NCI-H1092 treated with DMSO at 0.1 percent for 48 hours (cell line): ENCODE measurements around the gene ZC3H10.
"Not testable (repeated sequence)": the region's sequence is repeated elsewhere in the genome, so short reads cannot be mapped to it uniquely, and the experiment has no call there.

Experiments
- DNase-seq: peaks from one replicate; lab custom pipeline; 2025; lab: John Stamatoyannopoulos, UW

ZC3H10 gene

DNA sequence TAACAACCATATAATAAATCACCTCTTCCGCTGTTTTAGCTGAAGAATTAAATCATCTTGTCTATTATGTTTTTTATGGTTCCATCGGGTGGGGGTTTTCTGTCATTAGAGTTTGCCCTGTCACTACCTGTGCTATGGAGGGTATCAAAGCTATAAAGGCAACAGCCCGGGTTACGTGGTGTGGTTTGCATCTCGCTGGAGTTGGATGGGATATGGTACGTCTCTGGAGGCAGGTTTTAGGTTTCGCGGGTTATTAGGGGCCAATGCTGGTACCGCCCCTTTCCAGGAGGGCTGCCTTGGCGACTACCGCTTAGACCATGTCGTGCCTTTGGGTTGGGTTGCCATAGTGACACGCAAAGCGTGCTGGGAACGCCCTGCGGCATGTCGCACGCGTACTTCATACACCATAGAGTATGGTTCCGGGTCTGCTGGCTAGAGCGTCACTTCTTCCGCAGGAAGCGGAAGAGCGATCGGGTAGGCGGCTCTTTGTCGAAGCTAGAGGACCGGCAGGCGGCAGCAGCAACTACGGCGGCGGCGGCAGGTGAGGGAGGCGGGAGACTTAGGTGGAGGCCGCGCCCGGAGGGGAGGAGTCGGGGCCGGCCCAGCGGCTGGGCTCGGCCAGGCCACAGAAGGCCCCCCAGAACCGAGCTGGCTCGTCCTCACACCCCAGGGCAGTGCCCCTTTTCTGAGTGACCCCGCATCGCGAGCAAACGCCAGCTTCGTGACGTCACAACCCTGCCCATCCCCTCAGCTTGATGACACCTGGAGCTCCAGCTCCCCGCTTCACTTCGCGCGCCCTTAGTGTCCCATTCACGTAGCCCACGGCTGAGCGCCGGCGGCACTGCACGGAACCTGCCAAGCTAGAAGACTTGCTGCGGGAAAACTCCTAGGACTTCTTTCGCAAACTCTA lies at the start of gene ZC3H10:
ZC3H10 (plus strand) TSS at position 489 of the 910 bp plus-strand sequence. CDS start 2,297 bp downstream, outside the sequence.
- peak; percentile 98 for DNase-seq

GRCh38 chr12:56071648-56072047 lies 46.4 kb upstream of the ZC3H10 start:
- no peak for DNase-seq

DNA sequence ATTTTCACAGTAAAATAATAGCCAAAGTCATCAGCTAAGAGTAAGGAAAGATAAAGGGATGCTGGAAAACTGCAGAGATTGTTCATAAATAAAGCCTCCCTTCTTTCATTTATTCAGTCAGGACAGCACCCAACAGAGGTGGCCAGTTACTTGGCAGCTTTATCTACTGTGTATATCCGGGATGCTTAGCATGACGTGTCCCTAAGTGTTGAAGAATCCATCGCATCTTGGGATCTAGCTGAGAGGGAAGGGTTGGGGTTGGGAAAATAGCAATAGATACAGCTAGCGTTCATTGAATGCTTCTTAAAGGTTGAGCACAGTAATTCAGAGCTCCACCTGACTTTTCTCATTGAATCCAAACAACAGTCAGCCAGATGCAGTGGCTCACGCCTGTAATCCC lies 43.7 kb upstream of the ZC3H10 start:
- DNase-seq: no peak

DNA sequence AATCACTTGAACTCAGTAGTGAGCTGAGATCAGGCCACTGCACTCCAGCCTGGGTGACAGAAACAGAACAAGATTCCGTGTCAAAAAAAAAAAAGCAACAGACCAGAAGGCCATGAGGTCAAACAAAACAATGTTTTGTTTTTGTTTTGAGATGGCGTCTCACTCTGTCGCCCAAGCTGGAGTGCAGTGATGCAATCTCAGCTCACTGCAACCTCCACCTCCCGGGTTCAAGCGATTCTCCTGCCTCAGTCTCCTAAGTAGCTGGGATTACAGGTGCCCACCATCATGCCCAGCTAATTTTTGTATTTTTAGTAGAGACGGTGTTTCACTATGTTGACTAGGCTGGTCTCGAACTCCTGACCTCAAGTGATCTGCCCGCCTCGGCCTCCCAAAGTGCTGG lies 40.1 kb upstream of the ZC3H10 start:
- DNase-seq: not testable (repeated sequence)

DNA sequence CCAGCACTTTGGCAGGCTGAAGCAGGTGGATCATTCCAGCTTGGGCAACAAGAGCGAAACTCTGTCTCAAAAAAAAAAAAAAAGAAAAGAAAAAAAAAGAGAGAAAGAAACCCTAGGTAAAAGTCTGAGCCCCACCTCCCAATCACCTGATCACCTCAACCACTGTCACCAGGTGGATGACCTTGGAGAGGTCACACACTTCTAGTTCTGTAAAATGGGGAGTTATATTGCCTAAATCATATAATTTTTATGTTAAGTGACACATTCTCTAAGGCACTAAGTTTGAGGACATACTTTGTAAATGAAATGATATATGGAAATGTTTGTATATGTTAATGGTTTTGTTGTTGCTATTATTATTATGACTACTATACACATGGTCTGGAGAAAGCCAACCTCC lies 39.6 kb upstream of the ZC3H10 start:
- DNase-seq: no peak

GRCh38 chr12:56078931-56079722 lies 38.9 kb upstream of the ZC3H10 start:
- peak; percentile 16 for DNase-seq

DNA sequence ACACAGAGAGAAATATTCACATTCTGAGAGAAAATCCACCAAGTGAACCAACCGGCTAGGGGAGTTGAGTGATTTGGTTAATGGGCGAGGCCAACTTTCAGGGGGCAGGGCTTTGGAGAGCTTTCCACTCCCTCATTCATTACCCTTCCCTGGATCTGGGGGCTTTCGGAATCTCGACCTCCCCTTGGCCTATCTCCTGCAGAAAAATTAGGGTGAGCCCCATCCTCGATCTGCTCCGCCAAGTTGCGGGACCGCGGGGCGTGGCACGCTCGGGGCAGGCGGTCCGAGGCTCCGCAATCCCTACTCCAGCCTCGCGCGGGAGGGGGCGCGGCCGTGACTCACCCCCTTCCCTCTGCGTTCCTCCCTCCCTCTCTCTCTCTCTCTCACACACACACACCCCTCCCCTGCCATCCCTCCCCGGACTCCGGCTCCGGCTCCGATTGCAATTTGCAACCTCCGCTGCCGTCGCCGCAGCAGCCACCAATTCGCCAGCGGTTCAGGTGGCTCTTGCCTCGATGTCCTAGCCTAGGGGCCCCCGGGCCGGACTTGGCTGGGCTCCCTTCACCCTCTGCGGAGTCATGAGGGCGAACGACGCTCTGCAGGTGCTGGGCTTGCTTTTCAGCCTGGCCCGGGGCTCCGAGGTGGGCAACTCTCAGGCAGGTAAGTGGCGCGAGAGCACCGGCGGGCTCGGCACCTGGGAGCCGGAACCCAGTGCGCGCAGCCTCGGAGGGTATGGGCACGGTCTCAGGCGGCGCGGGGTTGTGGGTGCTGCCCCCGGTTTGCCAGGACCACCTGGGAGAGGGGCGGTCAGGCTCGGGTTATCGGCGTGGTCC lies 38.1 kb upstream of the ZC3H10 start, which contains the start of gene ERBB3:
ERBB3 (plus strand) TSS at position 443 of the 833 bp plus-strand sequence; CDS start at position 579, 136 bp downstream.
- DNase-seq: peak; percentile 2

GRCh38 chr12:56080556-56081138 lies 37.4 kb upstream of the ZC3H10 start:
- no peak for DNase-seq

GRCh38 chr12:56081393-56082347 lies 36.4 kb upstream of the ZC3H10 start:
- no peak for DNase-seq

DNA sequence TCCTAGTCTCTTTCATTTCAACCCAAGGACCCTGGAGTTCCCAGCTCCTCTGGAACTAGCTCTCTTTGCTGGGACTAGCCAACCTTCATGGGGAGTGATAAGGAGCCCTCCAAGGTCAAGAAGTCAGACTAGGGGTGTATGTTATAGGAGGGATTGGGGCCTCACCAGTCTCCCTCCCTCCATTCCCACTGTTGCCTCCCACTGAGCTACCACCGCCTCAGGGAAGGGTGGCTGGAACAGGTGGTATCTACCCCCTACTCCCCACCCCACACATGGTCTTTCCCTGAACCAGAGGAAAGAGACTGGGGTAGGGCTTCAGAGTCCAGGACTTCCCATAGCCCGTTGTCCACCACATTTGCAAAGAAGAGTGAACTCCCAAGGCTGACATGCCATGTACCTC lies 35.7 kb upstream of the ZC3H10 start:
- no peak for DNase-seq

DNA sequence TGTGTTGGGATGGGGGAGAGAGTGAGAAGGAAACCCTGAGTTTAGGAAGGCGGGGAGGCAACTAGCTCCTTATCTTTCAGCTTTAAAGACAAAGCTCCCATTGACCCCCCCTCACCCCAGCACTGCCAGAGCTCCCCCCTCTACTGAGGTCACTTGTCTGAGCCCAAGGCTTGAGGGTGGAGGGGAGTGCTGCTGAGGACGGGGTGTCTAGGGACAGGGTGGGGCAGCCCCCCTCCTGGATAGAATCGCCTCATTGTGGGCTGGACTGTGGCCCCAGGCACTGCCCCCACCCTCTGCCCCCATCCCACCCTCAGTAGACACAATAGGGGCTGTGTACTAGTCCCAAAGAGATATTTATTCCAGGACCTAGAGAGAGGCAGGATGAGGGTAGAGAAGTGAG lies 35.1 kb upstream of the ZC3H10 start:
- no peak for DNase-seq

GRCh38 chr12:56084958-56085543 lies 33.0 kb upstream of the ZC3H10 start:
- no peak for DNase-seq

DNA sequence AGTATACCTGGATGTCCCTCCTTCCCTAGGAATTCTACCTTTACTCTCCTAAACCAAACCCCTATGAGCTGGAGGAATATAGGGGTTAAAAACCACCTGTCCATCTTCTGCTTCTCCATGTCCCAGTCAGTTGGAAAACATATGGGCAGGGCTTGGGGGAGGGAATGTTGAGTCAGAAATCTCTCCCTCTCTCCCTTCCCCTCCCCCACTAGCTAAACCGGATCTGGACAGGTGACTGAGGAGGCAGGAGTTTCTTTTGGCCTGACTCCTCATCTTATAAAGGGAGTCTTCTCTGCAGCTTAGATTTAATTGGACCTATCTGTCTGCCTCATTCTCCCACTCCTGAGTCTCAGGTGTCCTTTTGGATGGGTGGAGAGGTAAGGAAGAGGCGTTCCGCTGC lies 32.0 kb upstream of the ZC3H10 start:
- DNase-seq: no peak

DNA sequence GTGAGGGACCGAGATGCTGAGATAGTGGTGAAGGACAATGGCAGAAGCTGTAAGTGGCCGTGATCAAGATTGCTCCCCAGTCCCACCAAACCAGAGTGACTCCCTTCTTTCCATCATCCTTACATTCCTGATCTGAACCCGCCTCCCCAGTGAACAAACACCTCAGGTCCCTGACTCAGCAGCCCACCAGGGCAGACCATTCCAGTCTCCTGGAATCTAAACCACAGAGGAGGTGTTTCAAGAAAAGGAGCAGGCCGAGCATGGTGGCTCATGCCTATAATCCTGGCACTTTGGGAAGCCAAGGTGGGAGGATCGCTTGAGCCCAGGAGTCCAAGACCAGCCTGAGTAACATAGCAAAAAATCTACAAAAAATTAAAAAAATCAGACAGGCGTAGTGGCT lies 31.5 kb upstream of the ZC3H10 start:
- no peak for DNase-seq

DNA sequence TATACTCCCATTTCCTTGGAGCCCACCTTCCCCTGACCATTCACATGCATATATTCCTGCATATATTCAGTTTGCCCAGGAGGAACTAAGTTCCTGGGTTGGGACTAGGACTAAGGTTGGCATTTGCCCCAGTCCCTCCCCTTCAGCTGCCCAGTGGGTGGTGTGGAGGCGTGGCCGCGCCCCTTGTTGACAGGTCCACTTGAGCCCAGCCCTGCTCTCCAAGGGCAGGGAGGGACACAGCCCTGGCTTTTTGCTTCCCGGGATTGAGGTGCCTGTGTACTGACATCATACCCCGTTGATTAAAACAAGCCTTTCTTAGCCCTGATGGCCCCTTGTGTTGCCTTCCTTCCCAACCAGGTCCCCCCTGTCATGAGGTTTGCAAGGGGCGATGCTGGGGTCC lies 30.8 kb upstream of the ZC3H10 start:
- no peak for DNase-seq

DNA sequence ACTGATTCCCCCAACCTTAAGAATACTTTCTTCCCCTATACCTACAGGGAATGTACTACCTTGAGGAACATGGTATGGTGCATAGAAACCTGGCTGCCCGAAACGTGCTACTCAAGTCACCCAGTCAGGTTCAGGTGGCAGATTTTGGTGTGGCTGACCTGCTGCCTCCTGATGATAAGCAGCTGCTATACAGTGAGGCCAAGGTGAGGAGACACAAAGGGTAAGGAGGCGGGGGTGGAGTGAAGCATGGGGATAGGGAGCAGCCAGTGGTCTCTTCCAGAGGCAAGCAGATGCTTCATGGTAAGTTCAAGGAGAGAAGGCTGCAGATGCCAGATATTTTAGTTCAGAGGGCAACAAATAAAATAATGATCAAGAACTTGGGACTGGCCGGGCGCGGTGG lies 20.3 kb upstream of the ZC3H10 start:
- DNase-seq: no peak

- no peak for DNase-seq
Observed at GRCh38 chr12:56098592-56098991, 19.5 kb upstream of the ZC3H10 start.

GRCh38 chr12:56099787-56100186 lies 18.3 kb upstream of the ZC3H10 start:
- DNase-seq: no peak

DNA sequence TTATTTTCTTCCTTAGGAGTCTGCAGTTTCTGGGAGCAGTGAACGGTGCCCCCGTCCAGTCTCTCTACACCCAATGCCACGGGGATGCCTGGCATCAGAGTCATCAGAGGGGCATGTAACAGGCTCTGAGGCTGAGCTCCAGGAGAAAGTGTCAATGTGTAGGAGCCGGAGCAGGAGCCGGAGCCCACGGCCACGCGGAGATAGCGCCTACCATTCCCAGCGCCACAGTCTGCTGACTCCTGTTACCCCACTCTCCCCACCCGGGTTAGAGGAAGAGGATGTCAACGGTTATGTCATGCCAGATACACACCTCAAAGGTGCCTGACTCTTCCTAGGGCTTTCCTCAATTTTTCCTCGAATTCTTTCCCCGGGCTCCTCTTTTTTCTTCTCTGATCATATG lies 17.0 kb upstream of the ZC3H10 start:
- no peak for DNase-seq

- no peak for DNase-seq
Observed at GRCh38 chr12:56102683-56103065, 15.4 kb upstream of the ZC3H10 start.
